Stimulated activated CD8-positive, alpha-beta memory T cell treated with anti-CD3 and anti-CD28 coated beads, Interleukin-12 subunit alpha, Interleukin-12 subunit beta, amount 100 ng/mL, for 4 hours (primary cell): ENCODE measurements around the gene RBM17.
"Not testable (repeated sequence)": the region's sequence is repeated elsewhere in the genome, so short reads cannot be mapped to it uniquely, and the experiment has no call there.

Experiments used
- DNase-seq: peaks from one replicate; pipeline ENCODE4 v3.0.0-alpha.2; 2020; ENCODE audit warnings: low read depth

The RBM17 gene

DNA sequence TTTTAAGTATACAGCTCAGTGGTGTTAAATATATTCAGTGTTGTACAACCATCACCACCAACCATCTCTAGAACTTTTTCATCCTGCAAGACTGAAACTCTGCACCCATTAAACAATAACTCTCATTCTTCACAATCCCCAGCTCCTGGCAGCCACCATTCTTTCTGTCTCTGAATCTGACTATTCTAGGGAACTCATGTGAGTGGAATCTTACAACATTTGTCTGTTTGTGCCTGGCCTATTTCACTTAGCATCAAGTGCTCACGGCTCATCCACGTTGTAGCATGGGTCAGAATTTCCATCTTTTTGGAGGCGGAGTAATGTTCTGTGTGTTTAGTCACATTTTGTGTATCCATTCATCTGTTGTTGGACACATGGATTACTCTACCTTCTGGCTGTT lies 73.1 kb downstream of the RBM17 start:
- DNase-seq, result no peak

DNA sequence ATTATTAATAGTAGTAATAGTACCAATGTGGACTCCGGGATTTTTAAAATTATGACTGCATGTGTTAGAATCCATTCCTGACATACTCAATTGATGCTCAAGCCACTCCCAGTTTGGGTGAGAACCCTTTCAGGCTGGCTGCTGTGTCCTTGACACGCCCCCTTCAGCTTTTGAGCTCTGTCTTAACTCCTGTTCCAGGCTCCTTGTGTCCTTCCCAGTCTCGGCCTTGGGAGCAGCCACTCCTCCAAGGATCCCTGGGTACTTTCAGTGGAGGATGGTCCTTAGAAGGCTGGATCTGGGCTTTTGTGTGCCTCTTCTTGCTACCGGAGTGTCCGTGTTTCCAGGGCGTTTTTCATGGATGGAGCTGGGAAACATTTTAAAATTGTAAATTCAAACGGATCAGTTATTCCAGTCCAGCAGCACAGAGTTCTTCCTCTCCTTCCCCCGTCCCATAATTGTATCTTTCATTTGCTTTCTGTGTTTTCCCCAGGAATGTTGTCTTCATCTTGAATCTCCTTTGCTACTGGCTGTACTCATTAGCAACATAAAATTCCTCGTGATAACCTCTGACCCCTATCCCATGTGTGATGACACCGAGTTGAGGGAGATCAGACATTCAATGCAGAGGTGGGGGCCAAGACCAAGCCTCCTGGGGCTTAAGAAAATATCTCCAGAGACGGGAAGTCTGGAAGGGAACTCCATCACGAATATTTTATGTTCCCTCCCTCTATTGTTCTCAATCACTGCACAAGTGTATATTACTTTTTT lies 73.9 kb downstream of the RBM17 start:
- no peak for DNase-seq

- peak; percentile 89 for DNase-seq
Observed at GRCh38 chr10:6163364-6164270, 74.8 kb downstream of the RBM17 start.

GRCh38 chr10:6164271-6165095 lies 75.6 kb downstream of the RBM17 start:
- DNase-seq, result no peak

- DNase-seq, result no peak
Observed at GRCh38 chr10:6165221-6165725, 76.4 kb downstream of the RBM17 start.

GRCh38 chr10:6165933-6166332 lies 77.1 kb downstream of the RBM17 start:
- not testable (repeated sequence) for DNase-seq
